NCI-H146 treated with DMSO at 0.1 percent for 48 hours (cell line): ENCODE data around the gene SLC11A1.

Experiments used
- DNase-seq: peaks from one replicate; lab custom pipeline; 2025; ENCODE audit not compliant: unreplicated experiment; lab: John Stamatoyannopoulos, UW

The SLC11A1 gene

GRCh38 chr2:218432676-218433365 is 50.7 kb downstream of the SLC11A1 start:
- no peak for DNase-seq

- no peak for DNase-seq
Observed at GRCh38 chr2:218434456-218434855, 52.4 kb downstream of the SLC11A1 start.

GRCh38 chr2:218435003-218435982 is 53.2 kb downstream of the SLC11A1 start:
- no peak for DNase-seq

GRCh38 chr2:218436992-218437391 is 54.9 kb downstream of the SLC11A1 start:
- no peak for DNase-seq

- DNase-seq: no peak
Observed at GRCh38 chr2:218437969-218438368, 55.9 kb downstream of the SLC11A1 start.

GRCh38 chr2:218438596-218438995 is 56.5 kb downstream of the SLC11A1 start:
- no peak for DNase-seq

GRCh38 chr2:218444692-218445357 is 62.8 kb downstream of the SLC11A1 start:
- DNase-seq: no peak

GRCh38 chr2:218445602-218446001 is 63.5 kb downstream of the SLC11A1 start:
- DNase-seq: no peak
